Measurements from ENCODE around the gene GTF2H2C. TPM values are rescaled to one million over a fixed set of nuclear protein-coding genes. Genes with fewer than 3 reads are reported as not detected.
"Not testable (repeated sequence)": the region's sequence is repeated elsewhere in the genome, so short reads cannot be mapped to it uniquely, and the experiment has no call there.

The GTF2H2C gene
- polyA plus RNA-seq, 1 donor: 39.4 TPM

DNA sequence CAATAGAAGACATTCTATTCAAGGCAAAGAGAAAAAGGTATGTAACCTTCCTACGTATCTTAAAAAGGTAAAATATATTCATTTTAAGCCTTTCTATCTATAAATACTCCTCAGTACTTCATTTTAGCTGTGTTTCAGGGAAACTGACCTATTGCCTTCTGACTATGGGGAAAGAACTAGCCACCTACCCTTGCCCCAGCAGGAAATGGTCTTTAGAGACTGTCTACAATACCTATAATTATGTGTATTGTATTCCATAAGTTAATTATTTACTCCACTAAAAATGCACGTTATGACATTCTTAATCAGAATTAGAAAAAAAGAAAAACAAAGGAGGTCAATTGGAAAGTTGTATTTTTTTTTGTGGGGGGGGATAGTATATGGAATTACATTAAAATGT, 6.2 kb downstream of the GTF2H2C start:
- not testable (repeated sequence) for DNase-seq (ENCODE audit: low read depth)

DNA sequence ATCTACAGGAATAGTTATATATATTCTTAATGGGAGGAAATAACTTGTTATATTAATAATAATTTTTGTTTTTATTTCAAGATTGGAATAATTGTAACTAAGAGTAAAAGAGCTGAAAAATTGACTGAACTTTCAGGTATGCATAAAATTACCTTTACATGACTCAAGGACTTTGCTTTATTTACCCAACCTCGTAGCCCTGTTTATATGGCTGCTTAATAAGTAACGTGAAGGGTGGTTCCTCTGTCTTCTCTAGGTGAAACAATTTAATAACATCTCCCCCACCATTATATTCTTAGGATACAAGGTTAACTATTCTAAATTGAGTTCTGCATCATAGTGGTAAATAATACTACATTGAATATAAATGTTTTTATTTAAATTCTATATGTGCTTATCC, 8.1 kb downstream of the GTF2H2C start:
- not testable (repeated sequence) for DNase-seq (ENCODE audit: low read depth)

DNA sequence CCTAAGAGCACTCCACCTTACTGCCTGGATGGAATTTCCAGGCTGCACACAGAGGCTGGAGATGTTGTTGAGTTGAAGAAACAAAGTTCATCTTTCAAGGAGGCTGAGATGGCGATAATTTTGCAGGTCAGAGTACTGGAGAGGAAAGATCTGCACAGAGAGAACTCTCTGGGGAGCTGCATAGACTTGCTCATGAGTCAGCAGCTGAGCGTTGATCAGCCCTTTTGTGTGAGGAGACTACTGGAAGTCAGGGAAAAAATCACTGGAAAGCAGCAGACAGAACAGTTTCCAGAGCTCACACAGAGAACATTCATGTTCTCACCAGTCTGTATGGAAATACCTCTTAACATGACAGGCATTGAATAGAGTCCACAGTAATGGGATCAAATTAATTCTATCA, 23.4 kb downstream of the GTF2H2C start:
- DNase-seq (ENCODE audit: low read depth): not testable (repeated sequence)

DNA sequence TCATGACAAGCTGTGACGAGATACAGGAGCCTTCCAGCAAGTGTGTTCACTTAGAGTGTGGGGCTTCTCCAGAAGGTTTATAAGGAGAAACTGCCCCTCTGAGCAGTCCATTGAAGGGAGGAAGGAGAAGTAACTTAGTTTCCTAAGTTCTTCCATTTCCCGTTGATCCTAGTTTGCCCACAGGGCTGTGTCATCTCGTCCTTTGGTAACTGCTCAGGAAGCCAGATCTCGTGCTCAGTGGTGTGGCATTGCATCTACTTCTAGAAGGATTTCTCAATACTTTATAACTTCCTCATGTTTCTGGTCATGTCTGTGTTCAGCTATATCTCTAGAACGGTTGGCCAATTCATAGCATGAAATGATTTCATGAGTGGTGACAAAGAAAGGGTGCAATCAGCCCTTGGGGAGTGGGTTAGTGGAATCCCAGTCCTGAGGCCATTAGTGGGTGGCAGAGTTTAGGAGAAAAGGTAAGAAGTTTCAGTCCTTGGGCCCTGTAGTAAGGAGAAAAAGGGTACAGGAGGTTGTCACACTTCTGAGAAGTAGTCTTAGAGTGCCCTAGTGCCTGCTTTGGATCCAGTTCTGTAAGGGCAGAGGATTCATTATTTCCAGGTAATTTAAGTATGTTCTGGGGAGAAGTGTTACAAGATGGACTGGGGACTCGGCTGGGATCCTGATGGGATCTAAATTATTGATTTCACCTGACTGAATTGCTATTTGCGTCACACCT, 36.3 kb downstream of the GTF2H2C start:
- not testable (repeated sequence) for DNase-seq (ENCODE audit: low read depth)

DNA sequence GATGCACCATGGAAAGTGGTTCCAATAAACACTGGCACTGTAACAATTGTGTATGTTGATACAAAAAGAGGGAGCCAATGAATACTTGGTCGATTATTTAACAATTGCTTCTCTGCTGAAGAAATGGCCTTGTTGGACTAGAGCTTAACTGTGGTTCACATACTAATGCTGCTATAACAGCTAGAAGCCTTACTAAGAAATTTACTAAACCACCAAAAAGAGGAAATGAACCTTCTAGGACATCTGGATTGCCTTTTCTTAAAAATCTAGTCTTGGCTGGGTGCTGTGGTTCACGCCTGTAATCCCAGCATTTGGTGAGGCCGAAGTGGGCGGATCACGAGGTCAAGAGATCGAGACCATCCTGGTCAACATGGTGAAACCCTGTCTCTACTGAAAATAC, 42.0 kb downstream of the GTF2H2C start:
- DNase-seq (ENCODE audit: low read depth): not testable (repeated sequence)

DNA sequence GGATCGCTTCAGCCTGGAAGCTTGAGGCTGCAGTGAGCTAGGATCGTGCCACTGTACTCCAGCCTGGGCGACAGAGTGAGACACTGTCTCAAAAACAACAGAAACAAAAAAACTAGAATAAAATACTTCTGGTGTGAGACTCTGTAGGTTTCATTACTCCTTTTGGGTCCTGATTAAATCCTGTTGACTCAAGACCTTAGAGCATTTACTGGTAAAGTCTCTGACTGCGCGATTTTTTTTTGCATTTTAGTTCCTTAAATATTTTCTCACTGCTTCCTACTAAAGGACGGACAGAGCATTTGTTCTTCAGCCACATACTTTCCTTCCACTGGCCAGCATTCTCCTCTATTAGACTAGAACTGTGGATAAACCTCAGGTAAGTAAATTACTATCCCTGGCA, 46.8 kb downstream of the GTF2H2C start:
- not testable (repeated sequence) for DNase-seq (ENCODE audit: low read depth)

DNA sequence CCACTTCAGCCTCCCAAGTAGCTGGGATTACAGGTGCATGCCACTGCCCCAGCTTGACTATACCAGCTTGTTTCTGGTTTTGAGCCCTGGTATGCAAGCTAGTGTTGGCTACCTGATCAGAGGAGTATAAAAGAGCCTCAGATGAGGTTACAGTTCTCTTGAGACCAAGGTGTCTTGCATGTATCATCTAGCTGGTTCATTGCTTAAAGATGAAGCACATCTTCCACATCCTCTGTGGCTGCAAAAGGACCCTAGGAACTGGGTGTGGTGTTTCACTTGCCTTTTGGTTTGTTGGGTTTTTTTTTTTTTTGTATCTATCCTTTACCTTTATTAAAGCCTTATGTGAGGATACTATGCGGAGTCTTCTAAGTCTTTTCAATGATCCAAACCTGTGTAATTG, 47.8 kb downstream of the GTF2H2C start:
- DNase-seq (ENCODE audit: low read depth): not testable (repeated sequence)

DNA sequence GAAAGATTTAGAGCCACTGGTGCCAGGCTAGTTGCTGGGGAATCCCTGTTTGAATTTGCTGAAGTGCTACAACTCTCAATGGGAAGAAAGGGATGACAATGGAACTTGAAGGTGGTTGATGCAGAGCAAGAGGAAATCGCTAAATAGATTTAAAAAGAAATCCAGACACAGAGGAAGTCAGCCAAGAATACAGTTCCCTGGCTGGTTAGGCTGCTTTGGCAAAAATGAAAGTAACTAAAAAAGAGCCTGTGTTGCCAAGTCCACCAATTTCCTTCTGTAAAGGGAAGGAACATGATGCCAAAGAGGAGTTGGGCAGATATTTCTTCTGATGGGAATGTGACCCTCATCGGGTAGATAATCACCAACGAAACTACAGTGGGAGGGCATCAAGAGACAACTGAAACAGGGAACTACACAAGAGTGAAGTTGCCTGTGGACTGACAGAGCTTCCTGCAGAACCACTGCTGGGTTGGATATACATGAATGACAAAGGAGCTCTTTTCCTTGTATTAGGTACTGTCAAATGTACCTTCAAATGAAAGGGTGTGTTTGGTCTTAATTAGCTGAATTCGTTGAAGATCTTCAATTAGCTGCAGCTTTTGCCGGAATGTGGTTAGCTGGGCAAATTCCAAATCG, 49.0 kb downstream of the GTF2H2C start:
- not testable (repeated sequence) for DNase-seq (ENCODE audit: low read depth)

DNA sequence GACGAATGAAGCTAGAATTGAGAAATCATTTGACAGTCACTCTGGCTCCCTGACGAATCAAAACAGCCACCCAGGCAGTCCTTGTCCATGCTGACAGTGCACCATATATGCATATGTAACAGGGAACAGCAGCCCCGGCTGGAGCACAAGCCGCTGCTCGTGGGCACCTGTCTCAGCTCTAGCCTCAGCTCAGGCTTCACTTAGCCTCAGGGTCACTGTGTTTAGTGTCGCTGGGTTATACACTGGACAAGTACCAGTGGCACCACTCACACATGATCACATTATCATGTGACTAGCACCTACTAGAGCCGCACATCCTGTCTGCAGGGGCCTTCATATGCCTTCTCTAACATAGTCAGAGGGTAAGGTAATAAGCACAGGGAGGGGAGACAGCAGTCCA, 54.9 kb downstream of the GTF2H2C start:
- not testable (repeated sequence) for DNase-seq (ENCODE audit: low read depth)

DNA sequence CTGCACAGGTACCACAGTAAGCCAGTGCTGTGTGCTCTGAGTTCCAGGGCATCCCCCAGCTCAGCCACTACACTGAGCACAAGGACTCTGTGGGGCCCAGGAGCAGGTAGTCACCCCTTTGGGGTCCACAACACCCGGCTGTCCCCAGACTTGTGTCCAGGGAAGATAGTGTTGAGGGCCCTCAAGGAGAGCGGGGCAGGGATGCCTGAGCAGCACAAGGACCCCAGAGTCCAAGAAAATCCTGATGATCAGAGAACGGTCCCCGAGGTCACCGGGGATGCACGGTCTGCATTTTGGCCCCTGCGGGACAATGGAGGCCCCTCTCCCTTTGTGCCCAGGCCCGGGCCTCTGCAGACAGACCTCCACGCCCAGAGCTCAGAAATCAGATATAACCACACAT, 71.9 kb downstream of the GTF2H2C start:
- not testable (repeated sequence) for DNase-seq (ENCODE audit: low read depth)

Other genes starting within 250 kb of the GTF2H2C start
- gene CCDC125, start 227.4 kb upstream of the GTF2H2C start, polyA plus RNA-seq (ENCODE audit: insufficient read length): 3.8 TPM
- gene AK6, start 190.7 kb upstream of the GTF2H2C start, polyA plus RNA-seq (ENCODE audit: insufficient read length): 38.0 TPM
- gene TAF9, start 190.7 kb upstream of the GTF2H2C start, polyA plus RNA-seq (ENCODE audit: insufficient read length): 35.6 TPM
- gene RAD17, start 190.4 kb upstream of the GTF2H2C start, polyA plus RNA-seq (ENCODE audit: insufficient read length): 25.1 TPM
- 0.10 TPM for gene MARVELD2, start 145.1 kb upstream of the GTF2H2C start, polyA plus RNA-seq (ENCODE audit: insufficient read length)
- gene OCLN, start 67.4 kb upstream of the GTF2H2C start, polyA plus RNA-seq (ENCODE audit: insufficient read length): 1.6 TPM